ENCODE results near the gene UQCC2.

UQCC2 gene

GRCh38 chr6:33692078-33692759, 19.3 kb downstream of the UQCC2 start:
- no peaks in the 10 kb centered on the region for H3K9me3 ChIP-seq (ENCODE audit: control insufficient read depth in 1 of 2, low read length in 2 of 2)
- H3K4me3 ChIP-seq (ENCODE audit: low read depth in 1 of 2, low read length in 2 of 2): no peak overlapping the region
- H3K36me3 ChIP-seq (ENCODE audit: control insufficient read depth in 1 of 2, insufficient read depth in 2 of 2, low read length in 2 of 2): peaks cover 31 to 39% of the 10 kb centered on the region in 2 donors
- H3K4me1 ChIP-seq (ENCODE audit: control insufficient read depth in 1 of 2, insufficient read depth in 2 of 2, low read length in 2 of 2): peaks cover 4 to 45% of the 10 kb centered on the region in 2 donors
- no peak overlapping the region for H3K27ac ChIP-seq (ENCODE audit: low read length)
- H3K27me3 ChIP-seq (ENCODE audit: low read depth, low read length): no peaks in the 10 kb centered on the region

GRCh38 chr6:33691456-33692077, 19.9 kb downstream of the UQCC2 start:
- H3K9me3 ChIP-seq (ENCODE audit: control insufficient read depth in 1 of 2, low read length in 2 of 2): no peaks in the 10 kb centered on the region
- peaks cover 4 to 39% of the 10 kb centered on the region in 2 donors for H3K4me1 ChIP-seq (ENCODE audit: control insufficient read depth in 1 of 2, insufficient read depth in 2 of 2, low read length in 2 of 2)
- H3K27me3 ChIP-seq (ENCODE audit: low read depth, low read length): no peaks in the 10 kb centered on the region
- peaks cover 38 to 42% of the 10 kb centered on the region in 2 donors for H3K36me3 ChIP-seq (ENCODE audit: control insufficient read depth in 1 of 2, insufficient read depth in 2 of 2, low read length in 2 of 2)
- no peak overlapping the region for H3K27ac ChIP-seq (ENCODE audit: low read length)
- H3K4me3 ChIP-seq (ENCODE audit: low read depth in 1 of 2, low read length in 2 of 2): no peak overlapping the region

GRCh38 chr6:33690766-33691165, 20.7 kb downstream of the UQCC2 start:
- H3K9me3 ChIP-seq (ENCODE audit: control insufficient read depth in 1 of 2, low read length in 2 of 2): no peaks in the 10 kb centered on the region
- H3K27ac ChIP-seq (ENCODE audit: low read length): no peak overlapping the region
- H3K4me3 ChIP-seq (ENCODE audit: low read depth in 1 of 2, low read length in 2 of 2): no peak overlapping the region
- H3K27me3 ChIP-seq (ENCODE audit: low read depth, low read length): no peaks in the 10 kb centered on the region
- peaks cover 45 to 46% of the 10 kb centered on the region in 2 donors for H3K36me3 ChIP-seq (ENCODE audit: control insufficient read depth in 1 of 2, insufficient read depth in 2 of 2, low read length in 2 of 2)
- peaks cover 4 to 31% of the 10 kb centered on the region in 2 donors for H3K4me1 ChIP-seq (ENCODE audit: control insufficient read depth in 1 of 2, insufficient read depth in 2 of 2, low read length in 2 of 2)

- no peaks in the 10 kb centered on the region for H3K27me3 ChIP-seq (ENCODE audit: low read depth, low read length)
- H3K36me3 ChIP-seq (ENCODE audit: control insufficient read depth in 1 of 2, insufficient read depth in 2 of 2, low read length in 2 of 2): peaks cover 40 to 50% of the 10 kb centered on the region in 2 donors
Observed at GRCh38 chr6:33689879-33690278, 21.6 kb downstream of the UQCC2 start.

GRCh38 chr6:33689148-33689494, 22.4 kb downstream of the UQCC2 start:
- Histone ChIP-seq H3K27me3 (ENCODE audit: low read depth, low read length) (no peaks in the 10 kb centered on the region), H3K36me3 (ENCODE audit: control insufficient read depth in 1 of 2, insufficient read depth in 2 of 2, low read length in 2 of 2) (peaks cover 38 to 55% of the 10 kb centered on the region in 2 donors), H3K9me3 (ENCODE audit: control insufficient read depth in 1 of 2, low read length in 2 of 2) (no peaks in the 10 kb centered on the region), H3K4me3 (ENCODE audit: low read depth in 1 of 2, low read length in 2 of 2) (no peak overlapping the region), H3K4me1 (ENCODE audit: control insufficient read depth in 1 of 2, insufficient read depth in 2 of 2, low read length in 2 of 2) (peaks cover 4 to 18% of the 10 kb centered on the region in 2 donors), H3K27ac (ENCODE audit: low read length) (no peak overlapping the region)

More at GRCh38 chr6:33689879-33690278, 21.6 kb downstream of the UQCC2 start:
- H3K27ac ChIP-seq (ENCODE audit: low read length): no peak overlapping the region
- H3K9me3 ChIP-seq (ENCODE audit: control insufficient read depth in 1 of 2, low read length in 2 of 2): no peaks in the 10 kb centered on the region
- H3K4me3 ChIP-seq (ENCODE audit: low read depth in 1 of 2, low read length in 2 of 2): no peak overlapping the region
- peaks cover 4 to 22% of the 10 kb centered on the region in 2 donors for H3K4me1 ChIP-seq (ENCODE audit: control insufficient read depth in 1 of 2, insufficient read depth in 2 of 2, low read length in 2 of 2)

DNA sequence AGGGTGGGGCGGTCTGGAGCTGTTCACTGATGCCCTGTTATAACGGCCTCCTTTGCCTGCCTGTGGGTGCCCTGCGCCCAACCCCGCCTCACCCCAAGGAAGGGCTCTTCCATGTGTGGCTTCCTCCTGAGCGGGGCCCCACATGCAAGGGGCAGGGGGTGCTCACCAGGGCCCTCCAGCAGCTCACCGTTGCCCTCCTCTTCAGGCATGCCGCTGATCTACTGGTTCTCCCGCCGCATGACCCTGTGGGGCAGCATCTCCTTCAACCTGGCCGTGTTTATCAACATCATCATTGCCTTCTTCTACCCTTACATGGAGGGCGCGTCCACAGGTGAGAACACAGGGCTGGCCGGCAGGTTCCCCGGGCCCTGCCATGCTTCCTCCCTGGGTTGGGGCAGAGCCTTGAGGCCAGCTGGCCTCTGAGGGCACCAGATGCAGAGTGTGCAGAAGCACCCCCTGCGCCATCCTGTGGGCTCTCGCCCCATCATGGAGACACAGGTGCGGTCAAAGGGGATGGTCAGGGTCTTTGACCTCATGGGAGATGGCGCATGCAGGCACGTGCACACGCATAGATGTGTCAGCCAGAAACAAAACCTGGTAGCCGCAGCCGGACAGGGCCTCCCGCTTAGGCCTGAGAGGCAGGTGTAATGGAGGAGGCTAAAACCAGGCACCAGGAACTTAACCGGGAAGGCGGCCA, 22.9 kb downstream of the UQCC2 start:
- H3K36me3 ChIP-seq (ENCODE audit: control insufficient read depth in 1 of 2, insufficient read depth in 2 of 2, low read length in 2 of 2): peaks cover 34 to 57% of the 10 kb centered on the region in 2 donors
- H3K27ac ChIP-seq (ENCODE audit: low read length): no peak overlapping the region
- no peak overlapping the region for H3K4me3 ChIP-seq (ENCODE audit: low read depth in 1 of 2, low read length in 2 of 2)

GRCh38 chr6:33688006-33688405, 23.5 kb downstream of the UQCC2 start:
- H3K27me3 ChIP-seq (ENCODE audit: low read depth, low read length): no peaks in the 10 kb centered on the region
- peaks cover 28 to 57% of the 10 kb centered on the region in 2 donors for H3K36me3 ChIP-seq (ENCODE audit: control insufficient read depth in 1 of 2, insufficient read depth in 2 of 2, low read length in 2 of 2)
- H3K27ac ChIP-seq (ENCODE audit: low read length): no peak overlapping the region
- H3K9me3 ChIP-seq (ENCODE audit: control insufficient read depth in 1 of 2, low read length in 2 of 2): no peaks in the 10 kb centered on the region
- no peak overlapping the region for H3K4me3 ChIP-seq (ENCODE audit: low read depth in 1 of 2, low read length in 2 of 2)
- H3K4me1 ChIP-seq (ENCODE audit: control insufficient read depth in 1 of 2, insufficient read depth in 2 of 2, low read length in 2 of 2): peaks cover 2 to 11% of the 10 kb centered on the region in 2 donors

More for the DNA sequence above, 22.9 kb downstream of the UQCC2 start:
- Histone ChIP-seq H3K27me3 (ENCODE audit: low read depth, low read length) (no peaks in the 10 kb centered on the region), H3K9me3 (ENCODE audit: control insufficient read depth in 1 of 2, low read length in 2 of 2) (no peaks in the 10 kb centered on the region), H3K4me1 (ENCODE audit: control insufficient read depth in 1 of 2, insufficient read depth in 2 of 2, low read length in 2 of 2) (peaks cover 4 to 17% of the 10 kb centered on the region in 2 donors)

GRCh38 chr6:33686981-33687975, 24.2 kb downstream of the UQCC2 start:
- H3K4me3 ChIP-seq (ENCODE audit: low read depth in 1 of 2, low read length in 2 of 2): no peak overlapping the region
- H3K27ac ChIP-seq (ENCODE audit: low read length): no peak overlapping the region
- H3K9me3 ChIP-seq (ENCODE audit: control insufficient read depth in 1 of 2, low read length in 2 of 2): no peaks in the 10 kb centered on the region
- no peaks in the 10 kb centered on the region for H3K27me3 ChIP-seq (ENCODE audit: low read depth, low read length)
- H3K4me1 ChIP-seq (ENCODE audit: control insufficient read depth in 1 of 2, insufficient read depth in 2 of 2, low read length in 2 of 2): peaks cover 0 to 6% of the 10 kb centered on the region in 2 donors
- H3K36me3 ChIP-seq (ENCODE audit: control insufficient read depth in 1 of 2, insufficient read depth in 2 of 2, low read length in 2 of 2): peaks cover 28 to 57% of the 10 kb centered on the region in 2 donors

GRCh38 chr6:33686225-33686924, 25.1 kb downstream of the UQCC2 start:
- peaks cover 0 to 6% of the 10 kb centered on the region in 2 donors for H3K4me1 ChIP-seq (ENCODE audit: control insufficient read depth in 1 of 2, insufficient read depth in 2 of 2, low read length in 2 of 2)
- H3K4me3 ChIP-seq (ENCODE audit: low read depth in 1 of 2, low read length in 2 of 2): no peak overlapping the region
- H3K27ac ChIP-seq (ENCODE audit: low read length): no peak overlapping the region
- H3K27me3 ChIP-seq (ENCODE audit: low read depth, low read length): no peaks in the 10 kb centered on the region
- peaks cover 28 to 57% of the 10 kb centered on the region in 2 donors for H3K36me3 ChIP-seq (ENCODE audit: control insufficient read depth in 1 of 2, insufficient read depth in 2 of 2, low read length in 2 of 2)
- no peaks in the 10 kb centered on the region for H3K9me3 ChIP-seq (ENCODE audit: control insufficient read depth in 1 of 2, low read length in 2 of 2)

DNA sequence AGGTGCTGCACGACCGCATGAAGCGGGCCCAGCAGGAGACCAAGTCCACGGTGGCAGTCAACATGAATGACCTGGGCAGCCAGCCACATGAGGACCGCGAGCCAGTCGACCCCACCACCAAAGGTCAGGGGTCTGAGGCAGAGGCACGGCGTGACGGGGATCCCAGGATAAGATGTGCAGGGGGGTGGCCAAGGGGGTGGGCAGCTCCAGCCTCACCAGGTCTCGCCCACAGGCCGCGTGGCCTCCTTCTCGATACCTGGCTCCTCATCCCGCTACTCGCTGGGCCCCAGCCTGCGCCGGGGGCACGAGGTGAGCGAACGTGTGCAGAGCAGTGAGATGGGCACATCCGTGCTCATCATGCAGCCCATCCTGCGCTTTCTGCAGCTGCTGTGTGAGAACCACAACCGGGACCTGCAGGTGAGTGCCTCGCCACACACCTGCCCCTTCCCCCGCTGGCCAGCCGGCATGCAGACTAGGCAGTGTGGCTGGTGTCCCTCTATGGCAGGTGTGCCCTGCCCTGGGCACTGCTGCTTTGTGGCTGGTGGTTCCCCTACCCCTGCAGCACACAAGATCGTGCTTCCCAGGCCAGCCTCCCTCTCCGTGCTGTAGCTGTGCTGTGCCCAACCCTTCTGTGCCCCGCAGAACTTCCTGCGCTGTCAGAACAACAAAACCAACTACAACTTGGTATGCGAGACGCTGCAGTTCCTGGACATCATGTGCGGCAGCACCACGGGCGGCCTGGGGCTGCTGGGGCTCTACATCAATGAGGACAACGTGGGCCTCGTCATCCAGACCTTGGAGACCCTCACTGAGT, 25.9 kb downstream of the UQCC2 start:
- H3K27ac ChIP-seq (ENCODE audit: low read length): no peak overlapping the region
- no peaks in the 10 kb centered on the region for H3K9me3 ChIP-seq (ENCODE audit: control insufficient read depth in 1 of 2, low read length in 2 of 2)
- H3K4me1 ChIP-seq (ENCODE audit: control insufficient read depth in 1 of 2, insufficient read depth in 2 of 2, low read length in 2 of 2): peaks cover 0 to 6% of the 10 kb centered on the region in 2 donors
- H3K36me3 ChIP-seq (ENCODE audit: control insufficient read depth in 1 of 2, insufficient read depth in 2 of 2, low read length in 2 of 2): peaks cover 23 to 55% of the 10 kb centered on the region in 2 donors
- H3K27me3 ChIP-seq (ENCODE audit: low read depth, low read length): no peaks in the 10 kb centered on the region
- no peak overlapping the region for H3K4me3 ChIP-seq (ENCODE audit: low read depth in 1 of 2, low read length in 2 of 2)

Measured in muscle layer of duodenum (tissue), 2 donors.